WTC11 (cell line): Measurements from ENCODE around the gene MTF2.

Experiments
- ATF3 ChIP-seq: sonication (generic); formaldehyde crosslinking; conservative IDR thresholded peaks from 2 replicates; pipeline ENCODE4 v1.8.1; 2022; ENCODE audit warnings: mild to moderate bottlenecking, missing genetic modification reagents
- CTCF ChIP-seq: fragments of 200-600 bp; IDR thresholded peaks from 2 replicates; pipeline ENCODE4 v1.8.0; 2022; ENCODE audit warnings: antibody characterized with exemption
- E2F4 ChIP-seq: sonication (generic); formaldehyde crosslinking; IDR thresholded peaks from 2 replicates; pipeline ENCODE4 v1.8.1; 2022; ENCODE audit warnings: low read depth, mild to moderate bottlenecking, moderate library complexity, missing genetic modification reagents, borderline replicate concordance
- IRF2 ChIP-seq: sonication (generic); formaldehyde crosslinking; IDR thresholded peaks from 2 replicates; pipeline ENCODE4 v1.8.0; 2022; ENCODE audit warnings: low read depth, missing genetic modification reagents, borderline replicate concordance
- MAX ChIP-seq: sonication (generic); formaldehyde crosslinking; IDR thresholded peaks from 2 replicates; pipeline ENCODE4 v1.8.0; 2022; ENCODE audit warnings: mild to moderate bottlenecking, missing genetic modification reagents
- MLX ChIP-seq: sonication (generic); formaldehyde crosslinking; IDR thresholded peaks from 2 replicates; pipeline ENCODE4 v1.8.1; 2023; ENCODE audit warnings: mild to moderate bottlenecking, missing genetic modification reagents, moderate library complexity
- SMAD3 ChIP-seq: sonication (generic); formaldehyde crosslinking; IDR thresholded peaks from 2 replicates; pipeline ENCODE4 v1.8.0; 2022; ENCODE audit warnings: missing genetic modification reagents, mild to moderate bottlenecking, borderline replicate concordance
- USF2 ChIP-seq: sonication (generic); formaldehyde crosslinking; IDR thresholded peaks from 2 replicates; pipeline ENCODE4 v1.8.1; 2023; ENCODE audit warnings: mild to moderate bottlenecking, missing genetic modification reagents, moderate library complexity
- ZNF532 ChIP-seq: fragments of 250-450 bp; sonication (Bioruptor Pico); IDR thresholded peaks from 2 replicates; pipeline ENCODE4 v1.9.0; 2021; ENCODE audit warnings: mild to moderate bottlenecking, borderline replicate concordance

- TF ChIP-seq MLX (no peak), CTCF (no peak), IRF2 (CRISPR knock-in tag) (no peak), SMAD3 (CRISPR knock-in tag) (no peak), USF2 (no peak), E2F4 (CRISPR knock-in tag) (no peak), ZNF532 (CRISPR knock-in tag) (no peak), ATF3 (no peak), MAX (CRISPR knock-in tag) (no peak)
These were observed 36.0 kb upstream of the MTF2 start for GRCh38 chr1:93043057-93043557.
